OCI-LY7 (cell line): ENCODE data around the gene CTH.

Source experiments
- CTCF ChIP-seq: fragments of 200-600 bp; sonication (generic); conservative IDR thresholded peaks from 2 replicates; pipeline ENCODE4 v1.5.1; 2014; ENCODE audit warnings: mild to moderate bottlenecking, antibody characterized with exemption, low read length, moderate library complexity, mixed read lengths
- EZH2phosphoT487 ChIP-seq: fragments of 200-600 bp; sonication (generic); IDR thresholded peaks from 2 replicates; pipeline ENCODE4 v1.6.1; 2018; ENCODE audit warnings: low read depth, borderline replicate concordance, mild to moderate bottlenecking, mixed run types, antibody characterized with exemption, low read length, moderate library complexity, mixed read lengths

- TF ChIP-seq CTCF (no peak), EZH2phosphoT487 (no peak)
Observed at GRCh38 chr1:70386121-70386520, 24.9 kb upstream of the CTH start.
